NCI-H524 treated with DMSO at 0.1 percent for 48 hours (cell line): Measurements from ENCODE around the gene RPAP2.
"Not testable (repeated sequence)": the region's sequence is repeated elsewhere in the genome, so short reads cannot be mapped to it uniquely, and the experiment has no call there.

Experiments
- DNase-seq: peaks from one replicate; lab custom pipeline; 2025; lab: John Stamatoyannopoulos, UW

The RPAP2 gene

GRCh38 chr1:92323473-92324453 is 24.9 kb downstream of the RPAP2 start:
- no peak for DNase-seq

DNA sequence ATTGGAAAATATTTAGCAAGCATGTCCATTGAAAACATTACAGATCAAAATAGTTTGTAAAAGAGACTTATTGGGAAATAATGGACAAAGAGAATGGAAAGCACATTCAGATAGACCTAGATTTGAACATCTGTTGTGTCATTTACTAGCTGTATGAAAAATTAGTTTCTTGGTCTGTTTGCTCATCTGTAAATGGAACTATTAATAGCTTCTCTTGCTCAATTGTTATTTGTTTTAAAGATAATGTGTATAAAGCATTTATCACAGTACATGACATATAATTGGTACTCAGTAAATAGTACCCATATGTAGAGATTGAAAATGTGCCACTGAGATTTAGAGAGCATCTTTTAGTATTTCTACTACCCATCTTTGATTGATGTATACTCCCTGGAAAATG is 25.9 kb downstream of the RPAP2 start:
- DNase-seq: no peak

- no peak for DNase-seq
Measured at GRCh38 chr1:92326681-92327080, 27.8 kb downstream of the RPAP2 start.

- DNase-seq: no peak
Measured at GRCh38 chr1:92327794-92328193, 28.9 kb downstream of the RPAP2 start.

GRCh38 chr1:92329347-92330129 is 30.7 kb downstream of the RPAP2 start:
- no peak for DNase-seq

GRCh38 chr1:92333668-92334067 is 34.8 kb downstream of the RPAP2 start:
- no peak for DNase-seq

DNA sequence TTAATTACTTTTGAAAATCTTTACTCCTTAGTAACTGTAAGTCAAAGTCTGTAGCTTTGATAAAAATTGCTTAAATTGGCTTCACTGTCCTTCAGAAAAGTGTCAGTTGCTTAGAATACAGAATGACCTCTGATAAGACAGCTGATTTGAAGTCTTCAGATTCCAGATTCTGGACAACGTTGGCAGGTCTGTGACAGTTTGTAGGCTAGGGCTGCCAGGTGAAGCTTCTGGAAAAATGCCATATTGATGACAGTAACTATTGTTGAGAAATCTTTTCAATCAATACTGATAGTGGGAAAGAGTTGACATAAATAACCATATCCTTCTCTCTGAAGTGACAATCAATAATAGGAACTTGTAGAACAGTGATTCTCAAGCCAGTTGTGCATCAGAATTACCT is 41.3 kb downstream of the RPAP2 start:
- DNase-seq: no peak

DNA sequence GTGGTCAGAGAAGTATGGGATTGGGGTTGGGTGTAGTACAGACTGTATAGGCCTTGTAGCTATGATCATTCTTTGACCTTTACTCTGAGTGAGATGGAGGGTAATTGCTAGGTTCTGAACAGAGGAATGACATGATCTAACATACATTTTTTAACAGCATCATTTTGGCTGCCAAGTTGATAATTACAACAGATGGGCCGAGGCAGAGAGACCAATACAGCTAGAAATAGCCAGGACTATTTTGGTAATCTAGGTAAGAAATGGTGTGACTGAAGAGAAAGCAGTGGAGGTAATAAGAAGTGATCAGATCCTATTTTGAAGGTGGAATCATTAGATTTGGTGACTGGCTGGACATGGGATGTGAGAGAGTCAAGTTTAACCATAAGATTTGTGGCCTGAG is 43.5 kb downstream of the RPAP2 start:
- no peak for DNase-seq

DNA sequence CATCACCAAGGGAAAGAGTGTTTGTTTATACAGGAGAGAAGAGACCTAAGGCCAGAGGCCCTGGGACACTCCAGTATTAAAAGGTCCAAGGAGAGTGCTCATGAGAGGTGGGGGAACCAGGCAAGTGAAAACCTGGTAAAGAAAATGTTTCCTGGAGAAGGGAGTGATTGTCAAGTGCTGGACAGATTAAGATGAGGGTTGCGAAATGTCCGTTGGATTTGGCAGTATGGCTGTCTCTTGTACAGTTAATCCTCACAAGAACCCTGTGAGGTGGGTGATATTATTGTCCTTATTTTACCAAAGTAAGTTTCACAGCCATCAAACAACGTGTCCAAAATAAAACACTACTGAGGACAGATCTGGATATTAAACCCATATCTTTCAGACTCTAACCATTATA is 44.2 kb downstream of the RPAP2 start:
- no peak for DNase-seq

DNA sequence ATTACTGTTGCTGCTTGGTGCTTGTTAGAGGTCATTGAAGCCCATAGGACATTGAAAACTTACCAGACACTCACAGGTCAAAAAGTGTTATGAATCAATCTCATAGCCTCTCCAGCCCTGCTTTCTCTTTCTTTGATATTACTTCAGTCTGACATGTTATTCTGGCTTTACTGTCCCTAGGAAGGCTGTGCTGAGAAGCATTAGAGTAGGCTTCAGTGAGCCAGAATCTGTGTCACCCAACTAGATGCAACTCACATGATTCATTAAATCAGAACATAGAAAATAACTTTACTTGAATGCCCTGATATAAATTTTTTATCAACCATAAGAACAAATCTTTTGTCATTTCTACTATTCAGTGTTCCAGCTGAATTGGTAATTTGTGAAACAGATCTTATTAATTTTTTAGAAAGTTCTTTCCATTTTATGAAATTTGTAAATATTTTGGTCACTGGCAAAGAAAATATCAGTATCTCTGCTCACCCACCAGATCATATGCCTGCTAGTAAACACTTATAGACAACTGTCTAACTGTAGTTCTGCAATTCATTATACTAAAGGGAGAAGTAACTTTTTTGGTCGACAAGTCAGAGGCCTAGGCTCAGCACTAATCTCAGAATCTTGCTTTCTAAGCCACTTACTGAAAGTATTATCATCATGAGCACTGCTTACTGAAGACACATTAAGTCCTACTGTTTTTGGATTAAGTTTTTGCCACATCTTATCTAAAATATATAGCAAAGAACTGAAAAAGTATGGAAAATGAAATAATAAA is 48.2 kb downstream of the RPAP2 start:
- DNase-seq: no peak

- no peak for DNase-seq
Measured at GRCh38 chr1:92352856-92353255, 54.0 kb downstream of the RPAP2 start.

GRCh38 chr1:92354259-92354658 is 55.4 kb downstream of the RPAP2 start:
- no peak for DNase-seq

DNA sequence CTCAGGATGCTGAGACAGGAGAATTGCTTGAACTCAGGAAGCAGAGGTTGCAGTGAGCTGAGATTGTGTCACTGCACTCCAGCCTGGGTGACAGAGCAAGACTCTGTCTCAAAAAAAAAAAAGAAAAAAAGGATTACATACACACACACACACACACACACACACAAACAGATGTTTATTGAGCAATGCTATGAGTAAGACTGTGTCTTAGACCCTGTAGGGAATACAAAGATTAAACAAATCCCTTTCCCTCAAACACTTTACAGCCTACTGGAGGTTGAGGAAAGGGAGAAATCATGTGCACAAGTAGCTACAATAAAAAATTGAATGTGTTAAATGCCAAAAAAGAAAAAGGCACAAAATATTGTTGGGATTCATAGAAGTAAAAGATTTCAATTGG is 58.1 kb downstream of the RPAP2 start:
- DNase-seq: no peak

- not testable (repeated sequence) for DNase-seq
Measured at GRCh38 chr1:92359382-92359781, 60.5 kb downstream of the RPAP2 start.

DNA sequence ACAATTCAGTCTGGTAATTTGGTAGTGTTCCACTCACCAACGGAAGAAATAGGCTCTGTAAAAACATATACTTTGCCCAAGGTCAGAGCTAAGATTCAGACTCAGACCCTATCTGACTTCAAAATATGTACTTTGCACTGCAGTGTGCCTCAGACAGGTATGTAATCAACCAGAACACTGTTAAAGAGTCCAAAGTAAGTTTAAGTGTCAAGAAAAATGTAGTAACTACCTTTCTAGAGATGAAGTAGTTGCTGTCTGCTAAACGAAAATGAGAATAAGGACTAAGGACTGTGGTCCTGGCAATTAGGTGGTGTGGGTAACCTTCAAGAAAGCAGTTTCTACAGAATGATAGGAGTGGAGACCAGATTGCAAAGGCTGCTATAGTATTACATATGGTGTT is 61.1 kb downstream of the RPAP2 start:
- no peak for DNase-seq

DNA sequence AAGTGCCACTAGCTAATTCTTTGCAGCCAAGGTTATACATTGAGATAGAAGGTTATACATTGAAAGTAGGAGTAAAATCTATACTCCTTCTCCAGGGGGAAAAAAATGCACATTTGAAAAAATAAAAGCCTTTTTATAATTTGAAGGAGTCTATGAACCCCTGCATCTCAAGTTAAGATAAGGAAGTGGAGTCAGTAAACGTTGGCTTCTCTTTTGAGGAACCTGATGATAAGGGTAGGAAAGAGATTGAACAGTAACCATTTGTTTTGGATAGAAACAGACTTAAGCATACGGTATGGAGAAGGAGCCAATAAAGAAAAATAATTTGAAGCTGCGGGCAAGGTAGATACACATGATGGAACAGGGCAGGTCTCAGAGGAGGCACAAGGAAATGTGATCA is 64.1 kb downstream of the RPAP2 start:
- DNase-seq: no peak

DNA sequence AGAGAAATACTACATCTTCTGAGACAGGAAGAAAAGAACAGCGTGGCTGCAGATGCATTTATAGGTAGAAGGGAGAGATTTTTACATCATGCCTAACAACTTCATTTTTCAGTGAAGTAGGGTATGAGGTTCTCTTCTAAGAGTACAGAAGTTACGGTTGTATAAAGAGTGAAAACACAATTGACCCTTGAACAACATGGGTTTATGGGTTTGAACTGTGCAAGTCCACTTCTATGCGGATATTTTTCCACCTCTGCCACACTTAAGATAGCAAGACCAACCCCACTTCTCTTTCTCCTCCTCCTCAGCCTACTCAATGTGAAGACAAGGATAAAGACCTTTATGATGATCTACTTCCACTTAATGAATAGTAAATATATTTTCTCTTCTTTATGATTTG is 64.5 kb downstream of the RPAP2 start:
- no peak for DNase-seq

DNA sequence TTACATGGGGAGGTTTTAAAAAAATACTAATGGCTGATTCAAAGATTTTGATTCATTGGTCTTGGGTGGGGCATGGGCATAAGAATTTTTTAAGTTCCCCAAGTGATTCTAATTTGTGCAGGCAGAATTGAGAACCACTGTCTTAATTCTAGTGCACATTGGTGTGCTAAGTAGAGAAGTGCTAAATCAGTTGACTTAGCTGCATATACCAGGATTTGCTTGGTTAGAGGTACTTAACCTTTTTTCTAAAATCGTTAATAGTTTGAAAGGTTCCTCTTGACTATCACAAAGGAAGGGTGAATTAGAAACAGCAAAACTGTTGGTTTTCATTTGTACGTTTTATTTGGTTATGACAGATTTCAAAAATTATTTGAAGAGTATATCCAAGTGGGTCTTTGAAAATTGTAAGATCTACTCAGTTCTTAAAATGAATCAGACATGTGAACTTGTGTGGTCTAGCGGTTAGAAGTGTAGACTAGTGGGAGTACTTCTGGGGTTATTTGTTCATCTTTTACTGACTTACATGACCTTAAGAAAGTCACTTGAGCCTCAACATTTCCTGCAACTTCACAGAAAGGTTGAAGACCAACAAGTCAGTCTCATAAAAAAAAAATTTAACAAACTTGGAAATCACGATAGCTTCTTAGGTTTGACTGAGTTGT is 66.7 kb downstream of the RPAP2 start:
- DNase-seq: no peak

GRCh38 chr1:92366040-92366395 is 67.2 kb downstream of the RPAP2 start:
- no peak for DNase-seq

DNA sequence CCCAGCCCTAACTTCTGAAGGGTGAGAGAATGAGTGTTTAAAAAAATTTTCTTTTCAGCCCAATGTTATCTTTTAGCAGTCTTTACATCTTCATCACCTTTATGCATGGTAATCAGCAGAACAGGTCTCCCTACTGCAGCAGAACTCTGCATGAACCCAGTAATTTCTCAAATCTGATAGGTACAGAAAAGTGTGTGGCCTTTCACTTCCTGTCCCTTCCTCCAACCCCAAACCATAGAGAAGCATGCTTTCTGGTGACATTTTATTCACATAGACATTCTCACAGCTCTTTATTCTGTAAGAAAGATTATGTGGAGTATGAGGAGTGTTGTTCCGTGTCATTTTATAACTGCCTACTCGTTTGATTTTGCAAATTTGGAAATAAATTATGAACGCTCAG is 68.6 kb downstream of the RPAP2 start:
- DNase-seq: no peak

- no peak for DNase-seq
Measured at GRCh38 chr1:92372164-92372563, 73.3 kb downstream of the RPAP2 start.

DNA sequence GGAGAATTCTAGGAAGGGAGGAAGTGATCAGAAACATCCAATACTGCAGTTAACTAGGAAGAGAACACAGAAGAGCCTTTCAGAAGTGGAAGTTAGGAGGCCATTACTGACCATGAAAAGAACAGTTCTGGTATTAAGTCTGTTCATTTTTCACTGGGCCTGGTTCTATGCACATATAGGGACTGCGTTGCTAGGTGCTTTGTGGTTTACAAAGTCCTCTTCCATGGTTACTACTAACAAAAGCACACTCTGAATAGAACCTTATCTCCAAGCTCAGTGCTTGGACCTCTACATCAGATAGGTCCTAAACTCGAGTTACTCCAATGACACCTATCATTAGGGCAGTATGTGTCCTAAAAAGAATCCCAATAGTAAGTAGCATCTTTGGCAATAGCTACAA is 75.4 kb downstream of the RPAP2 start:
- no peak for DNase-seq
